NCI-H1105 (cell line): ENCODE results near the gene PNPO.
"Not testable (repeated sequence)": the region's sequence is repeated elsewhere in the genome, so short reads cannot be mapped to it uniquely, and the experiment has no call there.

ENCODE experiments used
- DNase-seq: peaks from one replicate; lab custom pipeline; 2025; lab: John Stamatoyannopoulos, UW

Gene PNPO

DNA sequence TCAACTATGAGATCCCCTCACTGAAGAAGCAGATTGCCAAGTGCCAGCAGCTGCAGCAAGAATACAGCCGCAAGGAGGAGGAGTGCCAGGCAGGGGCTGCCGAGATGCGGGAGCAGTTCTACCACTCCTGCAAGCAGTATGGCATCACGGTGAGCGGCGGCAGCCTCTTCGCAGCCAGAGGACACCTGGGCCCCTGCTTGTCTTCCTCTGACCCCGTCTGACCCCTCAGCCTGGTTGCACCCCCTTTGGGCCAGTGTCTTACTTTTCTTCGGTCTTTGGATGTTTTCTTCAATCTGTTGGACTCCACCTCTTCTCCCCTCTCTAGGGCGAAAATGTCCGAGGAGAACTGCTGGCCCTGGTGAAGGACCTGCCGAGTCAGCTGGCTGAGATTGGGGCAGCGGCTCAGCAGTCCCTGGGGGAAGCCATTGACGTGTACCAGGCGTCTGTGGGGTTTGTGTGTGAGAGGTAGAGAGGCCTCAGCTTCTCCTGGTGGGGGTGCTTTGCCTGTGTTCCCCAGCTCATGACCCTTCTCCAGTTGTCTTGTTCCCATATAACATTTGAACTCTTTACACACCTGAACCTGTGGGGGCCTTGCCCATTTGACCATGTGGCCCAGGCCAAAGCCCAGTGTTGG is 33.9 kb downstream of the PNPO start:
- DNase-seq: no peak

GRCh38 chr17:47975823-47976205 is 34.4 kb downstream of the PNPO start:
- no peak for DNase-seq

DNA sequence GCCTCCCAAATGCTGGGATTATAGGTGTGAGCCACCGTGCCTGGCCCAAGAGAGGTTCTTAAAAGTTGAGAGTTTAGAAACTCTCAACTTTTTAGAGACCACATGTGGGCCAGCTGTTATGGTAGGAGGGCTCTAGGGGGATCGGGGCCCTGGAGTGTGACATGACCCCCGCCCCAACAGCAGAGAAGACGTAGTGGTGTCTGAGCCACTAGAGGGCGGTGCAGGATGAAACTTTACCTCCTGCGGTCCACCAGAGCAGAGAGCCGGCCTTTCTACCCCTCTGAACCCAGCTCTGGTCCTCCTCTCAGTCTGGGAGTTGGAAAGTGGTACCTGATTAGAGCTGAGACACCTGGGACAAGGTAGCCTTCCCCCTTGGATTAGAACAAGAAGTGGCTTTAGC is 37.0 kb downstream of the PNPO start:
- peak; percentile 41 for DNase-seq

GRCh38 chr17:47980541-47980940 is 39.2 kb downstream of the PNPO start:
- no peak for DNase-seq

- DNase-seq: no peak
Measured at GRCh38 chr17:47981462-47981861, 40.1 kb downstream of the PNPO start.

GRCh38 chr17:47982091-47982617 is 40.8 kb downstream of the PNPO start:
- DNase-seq: no peak

GRCh38 chr17:47982645-47983390 is 41.4 kb downstream of the PNPO start:
- no peak for DNase-seq

DNA sequence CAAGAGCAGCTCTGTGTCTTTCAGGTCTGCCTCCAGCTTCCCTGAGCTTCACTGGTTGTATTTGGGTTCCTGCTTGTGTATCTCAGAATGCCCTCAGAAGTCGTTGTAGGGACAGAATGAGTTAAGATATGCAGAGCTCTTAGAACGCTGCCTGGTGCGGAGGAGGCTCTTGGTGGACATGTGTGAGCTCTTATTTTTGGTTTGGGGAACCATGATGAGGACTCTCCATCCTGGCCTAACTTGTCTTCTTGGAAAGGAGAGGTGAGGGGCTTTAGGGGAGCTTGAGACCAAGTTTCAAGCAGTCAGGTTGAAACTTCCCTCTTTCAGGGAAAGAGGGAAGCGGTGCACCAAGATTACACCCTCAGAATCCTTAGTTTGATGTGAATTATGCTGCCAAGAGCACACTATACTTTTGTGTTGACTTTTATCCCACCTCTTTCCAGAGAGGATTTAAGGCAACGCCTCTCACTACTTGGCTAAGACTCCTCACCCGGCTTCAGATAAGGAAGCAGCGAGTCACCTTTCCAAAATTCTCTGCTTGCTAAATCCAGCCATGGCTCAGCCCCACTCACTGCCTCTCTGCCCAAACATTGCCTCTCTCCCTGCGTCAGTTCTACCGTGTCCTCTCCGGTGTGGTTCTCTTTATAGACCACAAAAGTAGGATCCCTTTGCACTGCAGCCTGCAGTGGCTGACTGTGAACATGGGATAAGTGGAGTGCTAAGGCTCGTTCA is 42.3 kb downstream of the PNPO start:
- no peak for DNase-seq

GRCh38 chr17:47986520-47986919 is 45.1 kb downstream of the PNPO start:
- DNase-seq: no peak

GRCh38 chr17:47987240-47987835 is 46.0 kb downstream of the PNPO start:
- DNase-seq: no peak

DNA sequence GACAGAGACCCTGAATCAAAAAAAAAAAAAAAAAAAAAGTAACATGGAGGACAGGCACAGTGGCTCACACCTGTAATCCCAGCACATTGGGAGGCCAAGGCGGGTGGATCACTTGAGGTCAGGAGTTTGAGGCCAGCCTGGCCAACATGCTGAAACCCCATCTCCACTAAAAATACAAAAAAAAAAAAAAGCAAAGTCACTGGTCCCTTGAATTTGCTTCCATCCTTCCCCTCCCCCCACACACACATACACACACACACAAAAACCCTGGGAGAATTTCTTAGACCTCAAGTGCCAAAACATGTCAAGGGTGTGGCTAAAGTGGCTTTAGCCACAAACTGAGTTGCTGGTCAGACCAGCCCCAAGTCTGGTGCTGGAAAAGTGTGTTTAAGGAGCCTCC is 47.1 kb downstream of the PNPO start:
- not testable (repeated sequence) for DNase-seq

- no peak for DNase-seq
Measured at GRCh38 chr17:47989159-47989558, 47.8 kb downstream of the PNPO start.

GRCh38 chr17:47989700-47990099 is 48.3 kb downstream of the PNPO start:
- DNase-seq: no peak

DNA sequence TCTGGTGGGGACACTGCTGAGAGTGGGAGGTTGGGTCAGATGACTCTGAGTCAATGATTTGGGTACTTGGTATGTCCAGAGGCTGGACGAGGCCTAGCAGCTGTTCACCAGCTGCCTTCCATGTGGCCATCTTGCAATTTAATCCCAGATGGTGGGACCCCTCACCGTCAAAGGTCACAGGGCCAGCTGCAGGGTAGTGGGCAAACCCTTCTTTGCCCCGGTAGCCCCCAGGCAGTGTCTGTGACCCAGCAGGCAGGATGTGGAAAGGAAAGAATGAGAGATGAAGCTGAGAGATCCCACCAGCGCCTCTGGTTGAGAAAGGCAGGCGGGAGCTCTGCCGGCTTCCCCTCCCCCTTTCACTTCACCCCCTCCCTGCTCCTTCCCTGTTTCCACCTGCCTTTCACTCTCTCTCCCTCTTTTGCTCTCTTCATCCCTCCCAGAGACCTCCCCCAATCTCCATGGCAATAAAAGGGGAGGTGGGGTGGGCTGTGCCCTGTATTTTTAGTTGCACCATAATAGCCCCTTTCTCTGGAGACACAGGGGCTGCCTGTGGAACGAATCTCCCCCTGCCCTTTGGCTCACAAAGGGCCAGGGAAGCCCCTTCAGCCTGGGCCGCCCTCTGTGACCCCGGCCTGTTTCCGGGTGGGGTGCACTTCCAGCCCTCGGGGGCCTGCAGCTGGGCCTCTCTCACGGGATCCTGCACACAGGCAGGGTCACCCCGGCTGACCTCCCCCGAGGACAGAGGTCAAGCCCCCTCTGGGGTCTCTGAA is 49.8 kb downstream of the PNPO start:
- no peak for DNase-seq

DNA sequence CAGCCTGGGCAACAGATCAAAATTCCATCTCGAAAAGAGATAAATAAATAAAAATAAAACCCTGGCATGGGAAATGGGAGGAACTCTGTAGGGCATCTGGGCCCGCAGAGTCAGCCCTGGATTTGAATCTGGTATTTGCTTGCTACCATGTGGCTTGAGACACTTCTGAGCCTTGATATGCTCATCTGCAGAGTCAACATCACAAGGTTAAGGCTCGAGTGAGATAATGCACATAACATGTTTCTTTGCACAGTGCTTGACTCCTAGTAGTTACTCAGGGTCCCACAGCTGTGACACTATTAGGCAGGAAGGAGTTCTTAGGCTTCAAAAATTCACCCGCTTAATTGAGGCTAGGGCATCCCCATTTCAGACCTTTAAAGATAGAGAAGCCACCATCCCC is 50.8 kb downstream of the PNPO start:
- no peak for DNase-seq

DNA sequence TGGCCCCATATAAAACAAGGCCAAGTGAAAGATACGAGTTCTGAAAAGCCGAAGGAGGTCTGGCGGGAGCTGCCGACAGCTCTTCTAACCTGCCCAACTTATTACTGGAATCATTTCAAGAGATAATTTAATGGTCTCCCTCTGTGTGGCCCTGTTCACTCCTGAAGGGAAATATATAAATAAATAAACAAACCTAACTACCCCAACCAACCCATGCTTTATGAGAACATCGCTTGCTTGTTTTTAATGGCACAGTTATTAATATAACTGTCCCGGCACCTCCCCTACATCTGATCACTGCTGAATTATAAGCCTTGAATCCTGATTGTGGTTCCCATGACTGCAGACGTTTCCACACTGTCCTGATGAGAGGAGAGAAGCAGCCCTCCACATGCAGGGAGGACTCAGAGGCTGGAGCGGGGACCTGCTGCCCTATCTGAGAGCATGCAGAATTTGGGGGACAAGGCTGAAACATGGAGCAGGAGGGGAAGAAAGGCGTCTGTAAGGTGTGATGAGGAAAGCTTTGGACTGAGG is 51.7 kb downstream of the PNPO start:
- no peak for DNase-seq

DNA sequence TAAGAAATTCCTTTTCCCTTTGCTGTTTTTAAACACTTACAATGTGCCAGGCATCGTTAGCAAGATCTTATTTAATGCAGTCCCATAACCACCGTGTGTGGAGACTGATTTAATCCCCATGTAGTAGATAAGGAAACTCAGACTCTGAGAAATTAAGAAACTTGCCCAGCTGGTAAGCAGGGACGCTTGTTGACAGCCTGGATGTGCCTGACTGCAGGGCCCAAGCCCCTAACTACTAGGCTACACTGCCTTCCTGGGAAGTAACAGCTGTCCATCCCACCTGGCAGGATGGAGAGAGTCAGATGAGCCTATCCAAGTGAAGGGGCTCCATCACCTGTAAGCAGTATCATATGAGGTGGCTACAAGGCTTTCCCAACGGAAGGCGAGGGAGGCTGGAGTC is 52.6 kb downstream of the PNPO start:
- no peak for DNase-seq

- no peak for DNase-seq
Measured at GRCh38 chr17:47994724-47995123, 53.4 kb downstream of the PNPO start.

- no peak for DNase-seq
Measured at GRCh38 chr17:47995241-47995935, 54.0 kb downstream of the PNPO start.

- no peak for DNase-seq
Measured at GRCh38 chr17:47996201-47996600, 54.8 kb downstream of the PNPO start.

DNA sequence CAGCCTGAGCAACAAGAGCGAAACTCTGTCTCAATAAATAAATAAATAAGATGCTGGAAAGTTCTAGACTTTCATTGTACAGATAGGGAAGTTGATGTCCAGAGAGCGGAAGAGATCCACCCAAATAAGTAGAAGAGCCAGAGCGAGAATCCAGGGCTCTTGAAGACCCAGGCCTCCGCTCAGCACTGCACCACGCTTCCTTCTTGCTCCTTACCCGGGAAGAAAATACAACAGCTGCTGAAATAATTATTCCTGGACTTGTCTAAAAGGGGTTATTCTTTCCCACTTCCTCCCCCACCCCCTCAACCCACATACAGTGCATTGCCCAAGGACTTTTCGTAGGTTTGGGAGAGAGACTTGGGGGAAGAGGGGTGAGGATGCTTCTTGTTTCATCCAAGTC is 56.2 kb downstream of the PNPO start:
- no peak for DNase-seq
